ENCODE measurements around the gene AP4S1.
A peak's percentile ranks its signal among the peaks of the same experiment; 100 is the strongest.
"Not testable (repeated sequence)": the region's sequence is repeated elsewhere in the genome, so short reads cannot be mapped to it uniquely, and the experiment has no call there.

AP4S1 gene

GRCh38 chr14:31009836-31010574 is 15.4 kb upstream of the AP4S1 start:
- no peak for DNase-seq

- no peak for DNase-seq
Observed at GRCh38 chr14:31010935-31011334, 14.5 kb upstream of the AP4S1 start.

GRCh38 chr14:31013841-31014240 is 11.6 kb upstream of the AP4S1 start:
- DNase-seq = no peak

GRCh38 chr14:31018057-31018645 is 7.3 kb upstream of the AP4S1 start:
- no peak for DNase-seq

- DNase-seq = no peak
Observed at GRCh38 chr14:31020834-31021575, 4.4 kb upstream of the AP4S1 start.

- no peak for DNase-seq
Observed at GRCh38 chr14:31021576-31021949, 3.9 kb upstream of the AP4S1 start.

GRCh38 chr14:31022386-31022785 is 3.1 kb upstream of the AP4S1 start:
- no peak for DNase-seq

- DNase-seq = no peak
Observed at GRCh38 chr14:31024010-31024480, 1.4 kb upstream of the AP4S1 start.

- DNase-seq = no peak
Observed at GRCh38 chr14:31024577-31025366, 677 bp upstream of the AP4S1 start.

- DNase-seq = no peak
Observed at GRCh38 chr14:31026077-31026449, 614 bp downstream of the AP4S1 start, which contains the start of gene STRN3. Gene STRN3, minus strand, starts transcription at chr14:31026379. Its CDS starts 194 bp downstream, at chr14:31026185.

GRCh38 chr14:31026450-31027235 is 1.2 kb downstream of the AP4S1 start:
- DNase-seq = peak; percentile 98

GRCh38 chr14:31027847-31028246 is 2.4 kb downstream of the AP4S1 start:
- DNase-seq = no peak

GRCh38 chr14:31029016-31029970 is 3.8 kb downstream of the AP4S1 start:
- DNase-seq = peak; percentile 65

GRCh38 chr14:31030469-31030868 is 5.0 kb downstream of the AP4S1 start:
- DNase-seq = no peak

GRCh38 chr14:31036552-31036951 is 11.1 kb downstream of the AP4S1 start:
- no peak for DNase-seq

- peak; percentile 25 for DNase-seq
Observed at GRCh38 chr14:31037709-31038221, 12.3 kb downstream of the AP4S1 start.

- peak; percentile 90 for DNase-seq
Observed at GRCh38 chr14:31038521-31039166, 13.2 kb downstream of the AP4S1 start.

- no peak for DNase-seq
Observed at GRCh38 chr14:31042300-31042699, 16.9 kb downstream of the AP4S1 start.

- DNase-seq = not testable (repeated sequence)
Observed at GRCh38 chr14:31042893-31043292, 17.4 kb downstream of the AP4S1 start.

GRCh38 chr14:31043379-31043778 is 17.9 kb downstream of the AP4S1 start:
- no peak for DNase-seq
